Measurements from ENCODE around the gene LENG1. TPM values are rescaled to one million over a fixed set of nuclear protein-coding genes. Genes with fewer than 3 reads are reported as not detected.
A peak's percentile ranks its signal among the peaks of the same experiment; 100 is the strongest.

LENG1 gene
- total RNA-seq, 4 donors from 2014 or later = 7.4 to 12.9 (median 10.4) TPM

DNA sequence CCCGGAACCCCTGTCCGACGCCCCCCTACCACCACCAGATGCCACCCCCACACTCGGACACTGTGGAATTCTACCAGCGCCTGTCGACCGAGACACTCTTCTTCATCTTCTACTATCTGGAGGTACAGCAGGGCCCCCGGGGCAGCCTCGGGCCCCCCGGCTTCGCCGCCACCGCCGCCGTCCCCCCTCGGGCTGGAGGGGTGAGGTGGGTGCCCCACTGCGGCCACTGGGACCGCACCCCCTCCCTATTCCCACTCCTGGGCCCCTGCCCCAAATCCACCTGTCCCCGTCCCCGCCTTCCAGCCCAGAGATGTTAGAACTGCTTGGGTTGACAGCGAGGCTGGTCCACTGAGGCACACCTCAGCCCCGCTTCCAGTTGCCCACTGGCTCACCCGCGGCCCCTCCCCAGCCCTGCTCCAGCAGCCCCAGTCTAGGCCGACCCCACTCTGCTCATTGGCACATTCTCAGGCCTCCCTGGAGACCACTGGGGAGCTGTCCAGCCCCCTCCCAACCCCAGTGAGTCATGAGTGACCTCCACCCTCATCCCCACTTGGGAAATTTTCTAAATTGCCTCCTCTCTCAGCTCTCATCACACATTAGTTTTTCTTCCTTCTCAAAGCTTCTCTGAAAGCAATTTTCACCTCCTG, 6.5 kb downstream of the LENG1 start:
- H3K4me1 ChIP-seq = peaks cover 0 to 20% (median under 1%) of the 10 kb centered on the region in 4 donors
- TF ChIP-seq, protein P1, sequence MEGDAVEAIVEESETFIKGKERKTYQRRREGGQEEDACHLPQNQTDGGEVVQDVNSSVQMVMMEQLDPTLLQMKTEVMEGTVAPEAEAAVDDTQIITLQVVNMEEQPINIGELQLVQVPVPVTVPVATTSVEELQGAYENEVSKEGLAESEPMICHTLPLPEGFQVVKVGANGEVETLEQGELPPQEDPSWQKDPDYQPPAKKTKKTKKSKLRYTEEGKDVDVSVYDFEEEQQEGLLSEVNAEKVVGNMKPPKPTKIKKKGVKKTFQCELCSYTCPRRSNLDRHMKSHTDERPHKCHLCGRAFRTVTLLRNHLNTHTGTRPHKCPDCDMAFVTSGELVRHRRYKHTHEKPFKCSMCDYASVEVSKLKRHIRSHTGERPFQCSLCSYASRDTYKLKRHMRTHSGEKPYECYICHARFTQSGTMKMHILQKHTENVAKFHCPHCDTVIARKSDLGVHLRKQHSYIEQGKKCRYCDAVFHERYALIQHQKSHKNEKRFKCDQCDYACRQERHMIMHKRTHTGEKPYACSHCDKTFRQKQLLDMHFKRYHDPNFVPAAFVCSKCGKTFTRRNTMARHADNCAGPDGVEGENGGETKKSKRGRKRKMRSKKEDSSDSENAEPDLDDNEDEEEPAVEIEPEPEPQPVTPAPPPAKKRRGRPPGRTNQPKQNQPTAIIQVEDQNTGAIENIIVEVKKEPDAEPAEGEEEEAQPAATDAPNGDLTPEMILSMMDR (IDR thresholded peaks at IDR 0.05) = no peak
- no peak for TF ChIP-seq EP300 (IDR thresholded peaks at IDR 0.05)
- TF ChIP-seq POLR2A (IDR thresholded peaks at IDR 0.05) = no peak
- H3K9me3 ChIP-seq = no peaks in the 10 kb centered on the region
- H3K36me3 ChIP-seq = peaks cover 0 to 100% (median 75%) of the 10 kb centered on the region in 3 donors
- no peaks in the 10 kb centered on the region for H3K27me3 ChIP-seq
- DNase-seq (ENCODE audit: low spot score in 2 of 2) = no peak
- no peak overlapping the region for H3K4me3 ChIP-seq
- peak overlapping the region in 2 of 4 donors; percentile 19 to 64 for H3K27ac ChIP-seq
- 83 to 85% methylated on average over 25 of the region's 25 CpGs for whole genome bisulfite sequencing, 2 donors

DNA sequence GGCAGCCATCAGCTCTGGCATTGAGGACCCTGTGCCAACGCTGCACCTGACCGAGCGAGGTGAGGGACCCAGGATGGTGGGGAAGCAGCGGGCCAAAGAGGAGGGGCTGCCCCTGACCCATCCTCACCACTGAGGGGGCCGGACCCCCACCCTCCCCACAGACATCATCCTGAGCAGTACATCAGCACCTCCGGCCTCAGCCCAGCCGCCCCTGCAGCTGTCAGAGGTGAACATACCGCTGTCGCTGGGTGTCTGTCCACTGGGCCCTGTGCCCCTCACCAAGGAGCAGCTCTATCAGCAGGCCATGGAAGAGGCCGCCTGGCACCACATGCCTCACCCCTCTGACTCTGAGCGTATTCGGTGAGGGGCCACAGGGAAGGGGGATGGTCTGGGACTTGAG, 7.3 kb downstream of the LENG1 start:
- H3K36me3 ChIP-seq = peaks cover 2 to 100% (median 70%) of the 10 kb centered on the region in 3 donors
- no peak overlapping the region for H3K27ac ChIP-seq
- H3K4me1 ChIP-seq = peaks cover 0 to 15% (median 0%) of the 10 kb centered on the region in 4 donors
- no peaks in the 10 kb centered on the region for H3K27me3 ChIP-seq
- H3K9me3 ChIP-seq = no peaks in the 10 kb centered on the region
- no peak for DNase-seq (ENCODE audit: low spot score in 2 of 2)
- no peak for TF ChIP-seq POLR2A (IDR thresholded peaks at IDR 0.05)
- TF ChIP-seq, protein P1 (IDR thresholded peaks at IDR 0.05) = no peak
- TF ChIP-seq EP300 (IDR thresholded peaks at IDR 0.05) = no peak
- H3K4me3 ChIP-seq = no peak overlapping the region
- WGBS, 2 donors = 90 to 96% methylated on average over 10 to 11 of the region's 12 CpGs

DNA sequence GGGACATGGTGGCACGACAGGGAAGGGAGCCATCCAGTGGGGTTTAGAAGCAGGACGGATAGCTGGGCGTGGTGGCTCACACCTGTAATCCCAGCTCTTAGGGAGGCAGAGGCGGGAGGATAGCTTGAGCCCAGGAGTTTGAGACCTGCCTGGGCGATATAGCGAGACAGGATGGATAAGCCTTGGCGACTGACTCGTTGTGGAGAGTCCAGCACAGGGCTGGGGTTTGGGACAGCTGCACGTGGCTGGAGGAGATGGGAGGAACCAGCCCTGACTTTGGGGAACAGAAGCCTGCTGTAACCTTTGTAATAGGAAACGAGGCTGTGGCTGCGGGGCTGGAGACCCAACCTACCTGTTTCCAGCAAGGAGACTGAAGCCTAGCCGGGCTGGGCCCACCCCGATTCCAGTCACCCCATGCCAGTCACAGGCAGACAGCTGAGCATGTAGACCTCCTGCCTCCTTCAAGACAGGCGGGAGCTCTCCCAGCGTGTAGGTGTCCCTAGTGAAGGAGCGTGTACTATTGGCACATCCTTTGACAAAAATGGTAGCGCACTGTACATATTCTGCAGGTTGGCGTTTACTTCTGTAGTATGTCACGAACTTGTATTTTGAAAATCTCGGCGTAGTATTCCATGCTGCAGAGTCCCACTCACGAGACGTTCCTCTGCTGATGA, 8.0 kb downstream of the LENG1 start:
- DNase-seq (ENCODE audit: low spot score in 2 of 2) = no peak
- H3K9me3 ChIP-seq = no peaks in the 10 kb centered on the region
- peaks cover 0 to 15% (median 0%) of the 10 kb centered on the region in 4 donors for H3K4me1 ChIP-seq
- 79 to 85% methylated on average over 23 of the region's 23 CpGs for WGBS, 2 donors
- no peak for TF ChIP-seq POLR2A (IDR thresholded peaks at IDR 0.05)
- no peak for TF ChIP-seq EP300 (IDR thresholded peaks at IDR 0.05)
- TF ChIP-seq, protein P1 (IDR thresholded peaks at IDR 0.05) = no peak
- no peak overlapping the region for H3K27ac ChIP-seq
- H3K27me3 ChIP-seq = no peaks in the 10 kb centered on the region
- H3K4me3 ChIP-seq = no peak overlapping the region
- peaks cover 2 to 100% (median 72%) of the 10 kb centered on the region in 3 donors for H3K36me3 ChIP-seq

DNA sequence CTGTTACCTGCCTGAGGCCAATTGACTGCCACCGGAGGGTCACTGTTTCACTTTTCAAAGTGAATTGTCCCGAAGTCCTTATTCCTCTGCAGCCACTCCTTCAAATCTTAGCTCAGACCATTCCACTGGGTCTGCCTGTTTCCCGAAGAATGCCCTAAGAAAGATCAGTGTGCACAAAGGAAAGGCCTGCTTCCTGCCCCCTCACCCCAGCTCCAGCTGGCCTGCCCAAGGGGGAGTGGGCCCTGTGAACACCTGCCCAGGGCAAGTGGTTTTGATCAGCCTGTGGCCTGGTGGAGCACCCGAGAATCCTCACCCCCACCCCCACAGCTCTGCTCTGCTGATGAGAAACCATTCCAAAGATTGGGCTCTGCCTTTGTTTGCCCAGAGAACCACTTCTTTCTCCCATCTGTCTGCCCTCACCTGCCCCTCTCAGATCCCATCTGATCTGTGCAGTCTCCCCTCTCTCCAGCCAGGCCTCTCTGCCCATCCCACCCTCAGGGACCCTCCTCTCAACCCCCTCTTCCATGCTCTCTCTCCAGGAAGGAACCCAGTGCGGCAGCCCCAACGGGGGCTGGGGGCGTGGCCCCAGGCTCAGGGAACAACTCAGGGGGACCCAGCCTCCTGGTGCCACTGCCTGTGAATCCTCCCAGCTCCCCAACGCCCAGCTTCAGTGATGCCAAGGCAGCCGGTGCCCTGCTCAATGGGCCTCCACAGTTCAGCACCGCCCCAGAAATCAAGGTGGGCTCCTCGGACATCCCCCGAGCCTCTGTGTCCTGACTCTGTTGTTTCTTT, 10.3 kb downstream of the LENG1 start:
- no peak for DNase-seq (ENCODE audit: low spot score in 2 of 2)
- H3K4me3 ChIP-seq = no peak overlapping the region
- no peak for TF ChIP-seq POLR2A (IDR thresholded peaks at IDR 0.05)
- TF ChIP-seq, protein P1 (IDR thresholded peaks at IDR 0.05) = no peak
- TF ChIP-seq EP300 (IDR thresholded peaks at IDR 0.05) = no peak
- H3K9me3 ChIP-seq = no peaks in the 10 kb centered on the region
- H3K27me3 ChIP-seq = no peaks in the 10 kb centered on the region
- peaks cover 7 to 100% (median 66%) of the 10 kb centered on the region in 3 donors for H3K36me3 ChIP-seq
- H3K27ac ChIP-seq = no peak overlapping the region
- WGBS, 2 donors = 87 to 88% methylated on average over 12 of the region's 12 CpGs
- peaks cover 0 to 15% (median 0%) of the 10 kb centered on the region in 4 donors for H3K4me1 ChIP-seq
